Measurements from ENCODE around the gene C22orf15.
"Not testable (repeated sequence)": the region's sequence is repeated elsewhere in the genome, so short reads cannot be mapped to it uniquely, and the experiment has no call there.

Gene C22orf15, protein sequence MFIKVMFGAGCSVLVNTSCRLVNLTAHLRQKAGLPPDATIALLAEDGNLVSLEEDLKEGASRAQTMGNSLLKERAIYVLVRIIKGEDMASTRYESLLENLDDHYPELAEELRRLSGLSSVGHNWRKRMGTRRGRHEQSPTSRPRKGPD

GRCh38 chr22:23762842-23763578 is at the start of gene C22orf15:
TSS of gene C22orf15 (plus strand) at chr22:23762990. CDS start at chr22:23763307, 317 bp downstream.
- no peak for DNase-seq (ENCODE audit: low read depth in 2 of 2)

DNA sequence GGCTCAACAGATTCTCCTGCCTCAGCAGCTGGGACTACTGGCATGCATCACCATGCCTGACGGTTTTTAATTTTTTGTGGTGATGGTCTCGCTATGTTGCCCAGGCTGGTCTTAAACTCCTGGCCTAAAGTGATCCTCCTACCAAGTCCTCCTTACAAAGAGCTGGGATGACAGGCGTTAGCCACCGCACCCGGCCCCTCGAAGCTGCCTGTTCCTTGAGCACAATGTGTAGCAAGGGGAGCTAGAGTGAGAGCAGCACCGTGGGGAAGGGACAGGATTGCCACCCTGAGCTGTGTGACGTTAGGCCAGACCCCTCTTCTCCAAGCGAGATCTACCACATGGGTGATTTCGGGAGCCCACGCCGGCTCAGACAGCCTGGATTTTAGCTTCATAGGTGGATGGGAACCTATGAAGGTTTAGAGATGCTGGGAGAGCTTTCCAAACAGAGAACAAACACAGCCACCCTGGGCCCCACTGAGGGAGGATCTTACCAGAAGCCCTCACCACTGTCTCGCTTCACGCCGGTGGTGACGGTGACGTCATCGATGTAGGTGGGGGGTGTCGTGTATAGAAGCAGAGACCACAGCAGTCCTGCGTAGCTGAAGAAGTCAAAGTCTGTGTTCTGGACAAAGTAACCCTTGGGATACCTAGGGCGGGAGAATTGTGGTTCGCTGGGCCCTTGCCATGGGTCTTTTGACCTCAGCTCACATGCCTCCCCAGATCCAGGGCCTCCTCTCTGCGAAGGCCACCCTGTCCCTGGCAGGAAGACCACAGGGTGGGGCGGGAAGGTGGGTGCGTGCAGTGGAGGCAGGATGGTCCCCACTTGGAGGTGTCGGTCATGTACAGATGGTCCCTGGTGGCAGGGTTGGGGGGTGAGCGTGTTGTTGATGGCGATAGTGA is 48.8 kb upstream of the C22orf15 start:
- peak in 1 of 2 donors; percentile 53 for DNase-seq (ENCODE audit: low read depth in 2 of 2)

GRCh38 chr22:23714596-23715578 is 47.9 kb upstream of the C22orf15 start:
- DNase-seq (ENCODE audit: low read depth in 2 of 2), result no peak

GRCh38 chr22:23715806-23716375 is 46.9 kb upstream of the C22orf15 start:
- no peak for DNase-seq (ENCODE audit: low read depth in 2 of 2)

GRCh38 chr22:23716811-23717801 is 45.7 kb upstream of the C22orf15 start:
- DNase-seq (ENCODE audit: low read depth in 2 of 2), result peak; percentile 68 to 74

DNA sequence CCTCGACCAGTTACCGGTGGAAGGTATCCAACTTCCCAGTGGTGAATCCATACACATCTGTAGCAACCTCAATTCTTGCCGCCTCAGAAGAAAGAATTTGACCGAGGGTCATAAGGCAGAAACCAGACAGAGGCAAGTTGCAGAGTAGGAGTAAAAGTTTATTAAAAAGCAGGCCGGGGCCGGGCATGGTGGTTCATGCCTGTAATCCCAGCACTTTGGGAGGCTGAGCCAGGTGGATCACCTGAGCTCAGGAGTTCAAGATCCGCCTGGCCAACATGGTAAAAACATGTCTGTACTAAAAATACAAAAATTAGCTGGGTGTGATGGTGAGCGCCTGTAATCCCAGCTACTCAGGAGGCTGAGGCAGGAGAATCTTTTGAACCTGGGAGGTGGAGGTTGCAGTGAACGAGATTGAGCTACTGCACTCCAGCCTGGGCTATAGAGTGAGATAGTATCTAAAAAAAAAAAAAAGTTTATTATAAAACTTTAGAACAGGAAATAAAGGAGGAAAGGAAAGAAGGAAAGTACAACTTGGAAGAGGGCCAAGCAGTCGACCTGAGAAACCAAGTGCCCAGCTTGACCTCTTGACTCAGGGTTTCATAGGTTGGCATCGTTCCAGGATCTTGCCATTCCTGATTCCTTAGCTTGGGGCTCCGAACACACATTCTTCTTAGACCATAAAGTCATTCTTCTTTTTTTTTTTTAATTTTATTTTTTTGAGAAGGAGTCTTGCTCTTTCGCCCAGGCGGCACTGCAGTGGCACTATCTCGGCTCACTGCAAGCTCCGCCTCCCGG is 44.2 kb upstream of the C22orf15 start:
- no peak for DNase-seq (ENCODE audit: low read depth in 2 of 2)

- DNase-seq (ENCODE audit: low read depth in 2 of 2), result no peak
Measured at GRCh38 chr22:23720855-23721254, 41.9 kb upstream of the C22orf15 start.

GRCh38 chr22:23722160-23722559 is 40.6 kb upstream of the C22orf15 start:
- no peak for DNase-seq (ENCODE audit: low read depth in 2 of 2)

DNA sequence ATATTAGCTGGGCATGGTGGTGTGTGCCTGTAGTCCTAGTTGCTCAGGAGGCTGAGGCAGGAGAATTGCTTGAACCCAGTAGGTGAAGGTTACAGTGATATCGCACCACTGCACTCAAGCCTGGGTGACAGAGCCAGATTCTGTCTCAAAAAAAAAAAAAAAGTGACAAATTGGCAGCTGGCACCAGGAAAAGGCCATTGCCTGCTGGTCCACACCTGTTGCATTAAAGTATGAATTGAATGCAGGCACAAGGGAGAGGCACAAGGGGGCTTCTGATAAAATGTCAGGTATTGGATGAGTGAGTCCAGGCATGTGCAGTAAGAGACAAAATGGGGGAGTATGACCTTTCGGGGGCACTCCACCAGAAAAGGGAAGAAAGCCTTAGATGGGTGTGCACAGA is 40.1 kb upstream of the C22orf15 start:
- no peak for DNase-seq (ENCODE audit: low read depth in 2 of 2)

GRCh38 chr22:23728108-23728507 is 34.7 kb upstream of the C22orf15 start:
- DNase-seq (ENCODE audit: low read depth in 2 of 2), result not testable (repeated sequence)

GRCh38 chr22:23737696-23738095 is 25.1 kb upstream of the C22orf15 start:
- no peak for DNase-seq (ENCODE audit: low read depth in 2 of 2)

GRCh38 chr22:23742505-23743264 is 20.1 kb upstream of the C22orf15 start:
- no peak for DNase-seq (ENCODE audit: low read depth in 2 of 2)

GRCh38 chr22:23743303-23743705 is 19.5 kb upstream of the C22orf15 start:
- no peak for DNase-seq (ENCODE audit: low read depth in 2 of 2)

DNA sequence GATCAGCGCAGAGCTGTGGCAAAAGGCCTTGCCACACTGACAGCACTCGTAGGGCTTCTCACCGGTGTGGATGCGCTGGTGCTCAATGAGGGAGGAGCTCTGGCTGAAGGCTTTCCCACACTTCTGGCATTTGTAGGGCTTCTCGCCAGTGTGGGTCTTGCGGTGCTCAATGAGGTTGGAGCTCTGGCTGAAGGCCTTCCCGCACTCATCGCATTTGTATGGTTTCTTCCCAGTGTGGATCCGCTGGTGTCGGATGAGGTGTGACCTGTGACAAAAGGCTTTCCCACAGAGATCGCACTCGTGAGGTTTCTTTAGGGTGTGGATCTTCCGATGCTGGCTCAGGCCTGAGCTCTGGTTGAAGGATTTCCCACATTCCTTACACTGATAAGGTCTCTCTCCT is 18.8 kb upstream of the C22orf15 start:
- DNase-seq (ENCODE audit: low read depth in 2 of 2), result no peak

DNA sequence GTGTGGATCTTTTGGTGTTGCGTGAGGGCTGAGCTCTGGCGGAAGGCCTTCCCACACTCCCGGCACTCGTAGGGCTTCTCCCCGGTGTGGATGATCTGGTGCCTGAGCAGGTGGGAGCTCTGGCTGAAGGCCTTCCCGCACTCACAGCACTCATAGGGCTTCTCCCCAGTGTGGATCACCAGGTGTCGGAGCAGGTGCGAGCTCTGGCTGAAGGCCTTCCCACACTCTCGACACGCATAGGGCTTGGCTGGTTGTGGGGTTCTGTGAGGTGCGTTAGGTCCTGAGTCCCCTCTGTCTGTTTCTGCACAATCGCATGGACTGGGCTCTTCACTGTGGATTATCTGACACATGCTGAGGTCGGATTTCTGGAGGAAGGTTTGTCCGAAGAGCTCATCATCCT is 18.3 kb upstream of the C22orf15 start:
- DNase-seq (ENCODE audit: low read depth in 2 of 2), result no peak

DNA sequence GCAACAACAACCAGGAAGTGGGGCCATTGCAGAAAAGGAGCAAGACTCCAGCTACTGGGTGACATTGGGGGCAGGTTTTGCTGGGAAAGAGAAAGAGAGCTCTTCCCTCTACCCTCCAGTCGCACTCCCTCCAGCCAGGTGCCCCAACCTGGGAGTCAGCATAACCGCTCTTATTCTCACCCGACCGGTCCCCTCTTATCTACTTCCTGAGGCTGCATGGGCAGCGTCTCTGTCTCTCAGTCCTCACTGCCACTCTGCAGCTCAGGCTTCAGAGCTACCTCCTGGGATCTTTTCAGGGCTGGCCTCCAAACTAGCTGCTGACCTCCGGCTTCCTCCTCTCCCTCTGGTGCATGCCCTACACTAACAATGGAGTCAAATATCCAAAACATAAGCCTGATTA is 17.0 kb upstream of the C22orf15 start:
- DNase-seq (ENCODE audit: low read depth in 2 of 2), result no peak

GRCh38 chr22:23749841-23750301 is 12.9 kb upstream of the C22orf15 start:
- no peak for DNase-seq (ENCODE audit: low read depth in 2 of 2)

DNA sequence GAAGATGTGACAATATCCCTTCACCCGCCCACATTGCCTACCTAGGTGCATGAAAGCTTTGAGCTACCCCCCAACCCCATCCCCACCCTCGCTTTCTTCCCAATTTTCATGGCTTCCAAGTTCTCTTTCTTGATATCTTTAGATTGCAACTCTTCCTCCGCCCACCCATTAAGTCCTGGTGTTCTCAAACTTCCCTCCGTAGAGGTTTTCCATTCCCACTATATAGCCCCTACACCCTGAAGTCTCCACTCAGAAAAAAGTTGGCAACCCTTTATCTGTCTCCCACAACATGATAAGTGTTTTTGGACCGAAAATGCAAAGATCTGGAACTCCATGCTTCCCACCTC is 12.4 kb upstream of the C22orf15 start:
- no peak for DNase-seq (ENCODE audit: low read depth in 2 of 2)
